Right lung (tissue), 5 donors: ENCODE measurements around the gene EEFSEC. TPM values are rescaled to one million over a fixed set of nuclear protein-coding genes. Genes with fewer than 3 reads are reported as not detected.

Experiments
- DNase-seq, 2 donors: peaks; one replicate each; pipeline ENCODE4 v3.0.0-alpha.2; 2013
- polyA plus RNA-seq, 5 donors: library from polyadenylated mRNA; unstranded; fragments of 120-200 nt; gene quantifications; one replicate each; pipeline versions ENCODE4 v1.2.1 to v1.2.3, GENCODE V29; 2013; ENCODE audit warnings: inconsistent platforms in 1 of 5, low replicate concordance in 1 of 5; ENCODE audit not compliant: insufficient read length in 5 of 5, insufficient read depth in 1 of 5

The EEFSEC gene
- polyA plus RNA-seq, 5 donors = 17.5 to 28.6 (median 18.8) TPM

DNA sequence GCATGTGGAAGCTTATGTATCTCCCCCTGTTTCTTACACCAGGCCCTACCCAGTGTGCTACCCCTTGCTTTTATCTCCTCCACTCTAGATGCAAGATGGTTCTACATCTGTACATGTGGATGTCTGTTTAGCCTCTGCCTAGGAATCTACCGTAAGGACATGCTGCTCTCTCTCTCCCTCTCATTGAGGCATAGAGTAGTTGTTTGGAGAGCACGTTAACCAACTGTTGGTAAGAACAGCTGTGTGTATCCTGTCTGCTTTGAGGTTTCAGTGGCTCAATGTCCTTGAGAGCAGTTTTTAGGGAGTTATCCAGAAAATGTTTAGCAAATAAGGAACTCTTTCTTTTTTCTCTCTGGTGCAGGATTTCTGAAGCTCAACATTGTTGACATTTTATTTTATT, 160.7 kb downstream of the EEFSEC start:
- no peak for DNase-seq

DNA sequence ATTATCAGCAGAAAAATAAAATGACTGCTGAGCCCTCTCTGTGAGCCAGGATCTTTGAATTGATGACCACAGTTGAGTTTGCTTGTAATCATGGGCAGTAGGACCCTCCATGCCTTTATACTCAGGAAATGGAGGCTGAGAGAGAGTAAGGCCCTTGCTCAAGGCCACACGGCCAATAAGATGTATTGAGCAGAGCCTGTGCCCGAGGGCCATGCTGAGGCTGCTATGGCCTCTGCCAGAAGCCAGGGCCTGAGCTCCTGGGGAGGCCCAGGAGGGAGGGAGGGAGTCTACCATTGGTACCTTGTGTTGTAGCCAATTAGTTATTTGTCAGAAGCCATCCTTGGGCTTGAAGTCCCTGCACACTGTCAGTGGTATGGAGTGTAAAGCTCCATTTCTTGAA, 162.0 kb downstream of the EEFSEC start:
- no peak for DNase-seq

DNA sequence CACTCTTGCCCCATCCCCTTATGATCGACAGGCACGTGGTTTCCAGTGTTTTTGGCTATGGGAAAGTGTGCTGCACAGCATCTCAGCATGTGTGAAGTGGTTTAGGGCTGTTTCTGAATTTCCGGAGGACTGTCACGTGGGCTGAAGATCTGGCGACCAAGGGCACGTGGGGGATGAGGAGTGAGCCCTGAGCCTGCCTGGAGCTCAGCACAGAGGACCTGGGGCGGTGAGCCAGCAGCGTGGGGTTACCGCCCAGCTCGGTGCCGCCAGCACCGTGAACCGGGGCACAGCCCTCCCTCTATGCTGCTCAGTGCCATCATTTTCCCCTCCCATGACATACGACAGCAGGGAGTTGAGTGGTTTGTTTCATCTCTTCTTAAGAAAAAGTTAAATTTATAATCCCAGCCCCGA, 163.2 kb downstream of the EEFSEC start:
- DNase-seq = no peak

DNA sequence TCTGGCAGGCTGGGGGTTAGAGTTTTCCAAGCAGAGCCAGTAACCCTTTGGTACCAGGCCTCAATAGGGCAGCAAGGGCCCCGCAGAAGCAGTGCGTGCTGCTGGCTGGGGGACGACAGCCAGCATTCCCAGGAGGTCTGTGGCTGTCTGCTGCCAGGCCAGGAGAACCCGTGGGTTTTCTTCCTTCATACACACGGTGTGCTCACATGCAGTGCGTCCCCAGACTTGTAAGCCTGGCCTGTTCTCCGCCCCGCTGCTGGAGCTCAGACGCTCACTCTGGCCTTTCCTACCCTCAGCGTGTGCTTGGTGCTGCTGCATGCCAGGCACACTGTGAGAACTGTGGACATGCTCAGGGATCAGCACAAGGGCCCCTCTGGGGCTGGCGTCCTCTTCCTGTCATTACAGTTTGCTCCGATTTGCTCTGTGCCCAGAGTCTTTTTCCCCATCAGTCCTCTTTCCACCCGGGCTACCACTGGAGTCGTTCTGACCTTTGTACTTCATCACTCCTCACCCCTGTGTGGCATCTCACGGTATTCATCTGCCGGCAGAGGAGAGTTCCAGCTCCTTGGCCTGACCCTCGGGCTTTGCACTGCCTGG, 163.9 kb downstream of the EEFSEC start:
- no peak for DNase-seq

DNA sequence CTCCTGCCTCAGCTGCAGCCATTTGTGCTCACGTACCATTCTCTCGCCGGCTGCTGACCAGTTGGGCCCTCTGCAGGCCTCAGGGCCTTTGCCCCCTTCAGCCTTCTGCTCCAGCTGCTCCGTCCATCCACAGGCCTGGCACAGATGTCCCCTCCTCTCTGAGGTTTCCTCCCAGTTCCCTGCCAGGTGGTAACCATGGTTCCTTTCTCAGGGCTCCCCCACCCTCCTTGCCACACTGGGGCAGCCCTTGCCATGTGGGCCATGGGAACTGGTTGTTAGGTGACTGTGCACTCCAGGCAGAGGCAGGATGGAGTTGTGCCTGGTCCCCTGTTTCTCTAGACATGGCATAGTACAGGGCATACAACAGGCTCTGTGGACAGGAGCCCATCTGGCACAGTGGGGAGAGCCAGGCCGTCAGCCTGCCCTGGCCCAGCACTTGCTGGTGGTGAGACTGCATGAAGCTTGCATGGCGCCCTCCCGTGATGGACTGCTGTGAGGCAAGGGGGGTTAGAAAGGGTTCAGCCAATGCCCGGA, 164.5 kb downstream of the EEFSEC start:
- no peak for DNase-seq

DNA sequence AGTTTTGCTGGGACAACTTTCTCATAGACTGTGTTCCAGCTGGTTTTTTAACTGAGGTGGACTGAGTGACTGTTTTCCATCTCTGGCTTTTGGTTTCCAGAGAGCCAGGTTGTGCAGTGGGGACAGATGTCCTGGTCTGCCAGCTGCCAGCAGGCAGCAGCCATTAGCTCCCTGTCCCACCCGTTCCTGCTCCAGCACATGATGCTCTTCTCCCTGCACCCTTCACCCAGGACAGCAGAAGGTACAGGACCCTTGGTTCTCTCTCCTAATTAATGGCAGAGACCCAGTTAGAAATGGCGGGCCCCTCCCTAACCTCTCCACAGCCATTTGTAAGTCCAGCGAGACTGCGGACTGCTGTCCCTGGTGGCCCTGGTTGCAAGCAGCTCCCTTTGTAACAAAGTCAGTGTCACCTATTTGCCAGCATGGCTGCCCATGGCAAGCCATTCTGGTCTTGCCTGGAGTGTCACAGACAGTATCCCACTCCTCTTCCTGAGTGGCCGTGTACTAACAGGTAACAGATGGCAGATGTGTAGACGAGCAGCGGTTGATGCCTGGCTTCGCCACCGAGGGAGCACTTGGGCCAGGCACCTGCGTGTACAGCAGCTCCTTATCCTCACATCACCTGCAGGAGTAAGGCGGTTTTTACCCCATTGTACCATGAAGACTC, 165.1 kb downstream of the EEFSEC start:
- no peak for DNase-seq

DNA sequence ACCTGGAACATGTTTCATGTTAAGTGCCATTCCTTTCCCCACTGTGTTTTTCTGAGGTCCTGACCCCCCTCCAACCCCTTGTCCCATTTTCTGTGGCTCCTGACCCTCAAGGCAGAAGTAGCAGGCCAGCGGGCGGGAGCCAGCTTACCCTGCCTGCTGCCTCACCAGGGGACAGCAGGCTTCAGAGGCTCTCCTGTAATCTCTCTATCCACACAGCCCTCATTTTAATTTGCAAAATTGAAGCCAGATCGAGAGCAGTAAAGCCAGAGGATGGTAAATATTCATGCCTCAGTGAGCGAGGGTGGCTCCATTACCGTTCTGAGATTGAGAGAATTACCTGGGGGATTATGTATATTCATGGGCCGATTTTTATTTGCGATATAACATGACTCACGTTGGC, 165.8 kb downstream of the EEFSEC start:
- no peak for DNase-seq

DNA sequence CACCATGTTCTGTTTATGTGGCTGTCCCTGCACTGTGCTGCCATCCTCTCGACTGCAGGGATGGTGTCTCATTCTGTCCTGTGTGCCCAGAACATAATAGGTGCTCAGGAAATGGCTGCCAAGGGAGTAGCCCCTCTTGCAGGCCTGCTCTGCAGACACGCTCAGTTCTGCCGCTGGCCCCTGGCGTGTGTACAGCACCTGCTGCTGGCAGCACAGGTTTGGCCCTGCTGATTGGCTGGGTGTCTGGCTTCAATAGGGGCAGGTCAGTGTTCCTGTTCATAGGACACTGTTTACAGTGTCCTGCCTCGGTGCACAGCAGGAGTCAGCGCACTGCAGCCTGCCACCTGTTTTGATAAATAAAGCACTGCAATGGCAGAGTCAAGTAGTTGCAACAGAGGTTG, 166.5 kb downstream of the EEFSEC start:
- DNase-seq = no peak

DNA sequence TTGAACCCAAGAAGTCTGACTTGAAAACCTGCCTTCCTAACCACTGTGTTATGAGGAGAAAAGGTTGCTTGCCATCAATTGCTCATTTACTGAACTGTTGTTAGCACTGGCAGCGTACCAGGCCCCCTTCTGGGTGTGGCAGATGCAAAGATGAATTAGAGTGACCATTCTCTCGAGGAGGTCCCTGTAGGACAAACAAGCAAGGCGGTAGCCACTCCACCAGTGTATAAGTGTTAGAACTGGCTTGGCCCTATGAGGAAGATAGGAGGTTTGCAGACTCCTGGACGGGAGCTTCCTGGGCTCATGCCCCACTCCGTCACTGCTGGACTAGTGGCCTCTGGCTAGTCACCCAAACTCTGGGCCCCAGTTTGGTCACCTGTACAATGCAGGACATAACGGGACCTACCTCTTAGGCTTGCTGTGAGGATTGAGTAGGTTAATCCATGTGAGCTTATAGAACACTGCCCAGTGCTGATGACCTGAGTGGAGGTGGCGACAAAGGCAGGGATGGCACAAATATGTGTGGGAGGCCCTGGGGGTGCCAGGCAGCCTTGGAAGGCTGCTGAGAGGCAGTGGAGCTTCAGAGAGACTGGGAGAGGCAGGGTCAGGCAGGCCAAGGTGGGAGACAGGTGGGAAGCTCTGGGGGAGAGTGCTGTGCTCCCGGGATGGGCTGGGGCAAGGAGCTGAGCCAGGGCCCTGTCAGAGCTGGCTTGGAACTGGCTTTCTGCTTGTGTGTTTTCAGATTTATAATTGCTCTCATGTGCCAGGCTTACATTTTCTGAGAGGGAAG, 167.5 kb downstream of the EEFSEC start:
- no peak for DNase-seq

DNA sequence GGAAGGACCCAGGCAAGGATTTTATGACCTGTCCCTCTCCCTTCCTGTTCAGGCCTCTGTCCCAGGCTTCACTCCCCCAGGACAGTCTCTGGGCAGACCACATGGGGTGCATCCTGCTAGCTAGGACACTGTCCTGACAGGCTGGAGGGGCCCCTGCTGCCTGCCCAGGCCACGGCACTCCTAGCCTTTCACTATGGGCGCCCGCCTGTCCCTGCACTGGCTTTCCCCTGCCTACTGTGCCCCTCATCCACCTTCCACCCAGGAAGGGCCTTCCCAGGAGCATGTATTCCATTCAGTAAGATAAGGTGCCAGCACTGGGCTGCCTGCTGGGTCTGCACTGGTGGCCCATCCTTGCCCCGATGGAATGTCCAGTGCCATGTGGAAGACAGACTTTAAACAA, 168.1 kb downstream of the EEFSEC start:
- no peak for DNase-seq

DNA sequence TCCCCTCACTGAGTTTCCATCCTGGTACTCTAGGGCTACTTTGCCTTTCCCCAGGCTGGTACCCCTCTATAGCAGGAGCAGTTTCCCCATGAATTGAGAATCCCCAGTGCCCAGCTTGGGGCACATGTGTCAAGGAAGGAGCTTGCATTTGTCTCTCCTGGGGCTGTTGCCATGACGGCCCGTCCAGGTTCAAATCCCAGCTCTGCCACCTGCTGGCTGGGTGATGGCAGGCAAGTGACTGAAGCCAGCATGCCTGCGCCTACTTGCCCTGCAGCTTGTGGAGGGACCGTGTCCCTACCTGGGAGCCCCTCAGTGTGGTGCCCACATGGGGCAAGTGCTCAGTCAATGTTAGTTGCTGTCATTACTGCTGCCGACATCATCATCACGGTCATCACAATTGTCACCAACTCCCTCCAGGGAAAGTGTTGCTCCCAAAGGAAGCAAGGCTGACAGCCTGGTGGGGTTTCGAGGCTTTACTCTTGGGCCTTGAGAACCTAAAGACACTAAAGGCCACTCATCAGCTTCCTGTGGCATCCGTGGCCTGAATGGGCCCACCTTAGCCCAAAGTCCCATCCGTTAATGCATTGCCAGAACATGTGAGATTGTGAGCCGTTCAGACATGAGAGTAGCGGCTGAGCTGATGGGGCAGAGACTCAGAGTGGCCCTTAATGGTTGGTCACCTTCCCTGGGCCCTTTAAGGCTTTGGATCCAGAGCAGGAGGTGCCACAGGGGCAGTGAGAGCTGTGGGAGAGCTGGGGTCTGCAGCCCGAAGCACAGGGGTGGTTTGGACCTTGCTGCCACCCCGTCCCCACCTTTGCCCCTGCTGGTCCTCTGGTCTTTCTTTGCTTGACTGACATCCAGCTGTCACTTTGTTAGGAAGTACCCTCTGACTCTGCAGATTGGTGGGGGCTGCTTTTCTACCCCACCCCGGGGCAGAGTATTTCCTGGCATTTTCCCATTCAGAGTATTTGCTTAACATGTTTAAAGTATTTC, 169.0 kb downstream of the EEFSEC start:
- DNase-seq = peak in 1 of 2 donors; percentile 30

DNA sequence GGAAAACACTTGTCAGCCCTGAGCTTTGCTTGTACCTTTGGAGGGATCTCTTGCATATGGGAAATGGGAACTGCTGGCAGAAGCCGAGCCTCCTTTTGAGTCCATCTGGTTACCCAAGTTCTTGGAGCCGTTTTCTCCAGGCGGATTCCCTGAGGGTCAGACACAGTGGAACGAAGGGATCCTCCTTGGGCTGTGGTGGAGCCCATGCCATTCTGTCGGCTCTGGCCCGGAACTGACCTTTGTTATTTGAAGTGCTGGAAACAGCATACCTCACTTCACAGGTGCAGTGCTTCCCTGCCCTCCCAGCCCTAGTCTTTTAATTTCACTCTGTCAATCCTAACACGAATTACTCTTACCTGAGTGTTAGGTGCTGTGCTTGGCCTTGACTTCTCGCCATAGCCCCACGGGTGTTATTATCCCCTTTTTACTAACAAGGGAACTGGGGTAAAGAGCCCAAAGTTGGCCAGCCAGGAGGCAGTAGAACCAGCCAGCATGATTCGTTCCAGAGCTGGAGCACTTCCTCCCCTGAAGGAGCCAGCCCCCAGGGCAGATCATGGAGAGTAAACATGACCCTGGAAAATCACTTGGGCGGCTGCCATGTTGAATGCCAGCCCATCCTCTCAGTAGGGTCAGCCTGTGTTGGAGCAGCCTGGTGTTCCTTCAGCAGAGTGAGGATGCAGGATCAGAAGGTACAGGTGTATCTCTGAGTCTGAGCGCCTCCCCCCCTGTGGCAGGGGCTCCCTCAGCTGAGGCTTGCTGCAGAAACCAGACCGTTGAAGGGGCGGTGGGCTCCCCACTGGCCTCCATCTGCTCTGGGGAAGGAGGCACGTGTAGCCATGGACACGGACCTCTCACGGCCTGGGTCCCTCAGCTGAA, 170.2 kb downstream of the EEFSEC start:
- no peak for DNase-seq

DNA sequence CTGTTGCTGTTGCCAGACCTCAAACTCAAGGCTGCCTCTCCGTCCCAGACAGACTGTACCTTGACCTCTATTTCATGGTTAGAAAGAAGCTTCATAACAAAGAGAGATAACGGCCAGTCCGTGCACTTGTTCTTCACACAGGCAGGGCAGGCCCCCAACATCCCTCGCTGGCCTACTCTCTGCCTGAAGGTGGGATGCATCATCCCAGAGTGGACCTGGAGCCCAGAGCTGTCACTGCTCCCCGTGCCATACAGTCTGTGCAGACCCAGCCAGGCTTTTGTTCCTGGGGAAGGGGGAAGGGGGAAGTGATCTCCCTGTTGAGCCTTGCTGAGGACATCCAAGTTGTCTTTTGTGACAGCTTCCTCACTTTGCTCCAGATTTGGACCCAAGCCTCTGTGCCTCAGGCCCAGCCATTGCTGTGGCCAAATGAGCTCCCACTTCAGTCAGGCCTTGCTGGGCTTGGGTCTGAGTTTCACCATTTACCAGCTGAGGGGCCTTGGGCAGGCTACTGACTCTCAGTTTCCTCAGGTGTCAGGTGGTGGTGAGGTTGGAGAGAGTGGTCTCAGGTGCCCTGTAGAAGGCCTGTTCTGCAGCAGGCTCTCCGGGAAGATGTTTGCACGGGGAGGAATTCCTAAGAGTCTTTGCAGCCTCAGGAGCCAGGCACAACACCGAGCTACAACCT, 171.8 kb downstream of the EEFSEC start:
- DNase-seq = no peak

DNA sequence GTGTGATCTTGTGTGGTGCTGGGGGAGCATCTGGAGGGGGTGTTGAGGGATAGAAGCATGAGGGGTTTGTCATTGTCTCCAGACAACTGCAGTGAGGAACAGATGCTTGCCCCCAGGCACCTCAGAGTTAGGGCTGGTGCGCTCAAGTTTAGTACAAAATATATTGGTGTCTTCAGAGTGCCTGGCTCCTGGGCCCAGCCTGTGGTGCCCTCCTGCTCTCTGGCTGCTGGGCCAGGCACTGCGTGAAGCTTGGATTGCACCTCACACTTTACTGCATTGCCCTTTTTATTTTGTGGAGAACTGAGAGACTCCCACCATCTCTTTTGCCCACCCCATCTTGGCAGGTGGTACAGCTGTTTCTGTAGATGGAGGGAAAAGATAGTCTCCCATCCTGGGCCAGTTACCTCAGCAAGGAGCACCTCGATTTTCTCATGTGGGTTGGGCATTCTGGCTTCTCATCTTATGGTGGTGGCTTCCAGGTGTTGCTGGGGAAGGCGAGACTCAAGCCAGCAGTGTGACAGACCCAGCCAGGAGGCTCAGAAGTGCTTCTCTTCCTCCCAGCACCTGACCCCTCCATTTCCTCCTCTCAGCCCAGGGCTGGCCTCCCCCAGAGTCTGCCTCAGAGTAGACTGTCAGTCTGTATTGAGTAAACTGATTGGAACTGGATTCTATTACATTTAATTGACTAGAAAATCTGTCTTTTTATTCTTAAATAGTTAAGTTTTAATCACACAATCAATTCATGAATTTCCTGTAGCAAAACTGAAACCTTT, 173.0 kb downstream of the EEFSEC start:
- DNase-seq = no peak

DNA sequence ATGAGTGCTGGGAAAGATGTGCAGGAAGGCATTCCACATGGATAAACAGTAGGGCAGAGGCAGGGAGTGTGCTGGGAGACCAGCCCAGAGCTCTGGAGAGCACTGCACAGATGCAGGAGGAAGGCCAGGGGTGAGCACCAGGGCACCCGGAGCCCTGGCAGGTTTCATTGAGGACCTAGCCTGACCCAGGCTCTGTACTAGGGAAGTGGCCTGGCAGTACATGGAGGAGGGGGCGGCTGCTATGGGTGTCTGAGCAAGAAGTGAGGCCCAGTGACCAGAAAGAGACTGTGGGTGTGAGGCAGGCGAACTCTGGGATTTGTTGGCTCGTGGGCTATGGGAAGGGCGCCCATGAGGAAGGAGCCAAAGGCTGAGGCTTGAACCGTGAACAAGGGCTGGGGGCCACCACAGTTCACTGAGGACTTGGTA, 174.3 kb downstream of the EEFSEC start:
- no peak for DNase-seq

DNA sequence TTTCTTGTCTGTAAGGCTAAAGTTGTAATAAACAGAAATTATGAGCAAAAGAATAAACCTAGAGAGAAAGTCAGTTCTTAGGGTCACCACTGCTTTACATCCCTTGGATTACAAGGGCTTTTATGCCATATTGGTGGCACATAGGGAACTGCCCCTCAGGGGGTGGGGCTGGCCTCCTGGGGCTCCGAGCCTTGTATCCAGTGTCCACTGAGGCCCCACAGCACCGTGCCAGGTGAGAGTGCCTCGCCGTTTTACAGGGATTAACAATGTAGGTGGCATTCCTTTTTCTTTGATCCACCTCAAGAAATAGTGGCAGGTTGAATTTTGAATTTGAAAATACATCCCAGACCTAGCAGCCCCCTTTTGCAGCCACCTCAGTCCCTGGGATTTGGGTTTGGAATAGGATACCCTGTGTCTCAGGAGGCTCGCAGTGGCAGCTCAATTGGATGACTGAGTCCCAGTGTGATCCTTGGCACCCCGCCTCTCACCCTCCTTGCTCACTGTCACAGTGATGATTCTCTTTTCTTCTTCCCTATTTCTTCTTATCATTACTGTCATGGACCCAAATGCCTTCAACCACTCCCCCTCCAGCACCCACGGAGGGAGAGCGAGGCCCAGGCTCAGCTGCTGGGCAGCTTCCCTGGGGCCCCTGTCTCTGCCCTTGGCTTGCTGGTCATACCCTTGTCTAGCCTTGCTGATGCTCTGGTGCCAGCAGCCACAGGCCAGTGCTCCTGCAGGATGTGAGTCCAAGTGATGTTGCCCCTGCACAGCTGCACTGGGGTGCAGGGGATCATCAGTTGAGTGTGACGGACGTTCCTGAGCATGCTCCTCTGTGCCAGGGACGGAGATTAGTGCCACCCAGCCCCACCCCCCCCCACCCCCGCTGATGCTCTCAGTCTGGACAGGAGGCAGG, 175.5 kb downstream of the EEFSEC start:
- no peak for DNase-seq

DNA sequence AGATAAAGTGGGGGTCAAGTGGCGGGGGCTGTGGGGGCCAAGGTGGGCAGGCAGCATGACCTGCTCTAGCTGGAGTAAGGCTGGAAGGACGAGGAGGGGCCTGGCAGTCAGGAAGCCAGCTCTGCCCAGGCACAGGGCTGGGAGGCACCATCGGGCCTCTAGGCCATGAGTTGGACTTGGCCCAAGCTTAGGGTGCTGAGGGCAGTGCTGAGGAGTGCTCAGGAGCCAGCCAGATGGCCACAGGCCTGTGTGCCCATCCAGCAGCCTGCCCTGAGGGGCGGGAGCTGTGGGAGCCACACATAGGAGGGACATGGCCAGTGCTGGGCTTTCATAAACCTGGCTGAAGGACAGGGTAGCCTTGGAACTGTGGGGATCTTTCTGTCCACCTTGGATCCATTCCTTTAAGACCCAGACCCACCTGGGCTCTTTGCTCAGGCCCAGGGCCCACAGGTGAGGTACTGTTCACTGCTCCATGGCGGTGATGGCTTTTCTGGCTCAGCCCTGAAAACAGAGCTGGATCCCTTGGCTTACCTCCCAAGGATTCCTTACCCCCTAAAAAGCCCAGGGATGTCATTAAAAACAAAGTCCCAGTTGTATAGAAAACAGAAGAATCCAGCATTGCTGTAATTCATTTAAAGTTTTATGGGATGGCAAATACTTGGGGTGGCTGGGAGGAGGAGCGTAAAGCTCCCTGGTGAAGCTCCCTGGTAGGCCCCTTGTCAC, 176.4 kb downstream of the EEFSEC start:
- DNase-seq = no peak
